Motor neuron (in vitro differentiated cells): ENCODE data around the gene GIPC3. TPM values are rescaled to one million over a fixed set of nuclear protein-coding genes. Genes with fewer than 3 reads are reported as not detected.

ENCODE experiments used
- ATAC-seq, 8 experiments: fragments of 200-7000 bp; cut with Tn5 transposase; replicated peaks in 6 of 8; 2 replicates each; pipeline ENCODE4 v1.8.0; 2021; ENCODE audit warnings: mild to moderate bottlenecking in 8 of 8, moderate library complexity in 8 of 8
- H3K27ac ChIP-seq, 2 donors: fragments of 250-450 bp; sonication (Bioruptor Pico); 2 replicates each; pipeline ENCODE4 v1.9.0; 2021; ENCODE audit warnings: antibody characterized with exemption in 2 of 2, mild to moderate bottlenecking in 2 of 2, moderate library complexity in 1 of 2
- H3K4me1 ChIP-seq, 2 donors: fragments of 250-450 bp; sonication (Bioruptor Pico); replicated peaks in 1 of 2; 2 replicates each; pipeline ENCODE4 v1.6.1; 2021; ENCODE audit warnings: antibody characterized with exemption in 2 of 2, mild to moderate bottlenecking in 2 of 2, moderate library complexity in 1 of 2
- H3K4me3 ChIP-seq, 5 donors: fragments of 250-450 bp; sonication (Bioruptor Pico); 2 replicates each; pipeline ENCODE4 v1.9.0; 2021; ENCODE audit warnings: antibody characterized with exemption in 5 of 5, mild to moderate bottlenecking in 5 of 5, moderate library complexity in 4 of 5
- WGBS, 10 experiments: fragments of 450-650 bp; shearing (Covaris generic); methylation state at CpG; one replicate each; pipeline ENCODE4 v1.0.0; 2022; 5-methylcytosine and 5-hydroxymethylcytosine counted together
- in situ Hi-C, 9 experiments: fragments of 400-800 bp; cut with MboI; loops; one replicate each; pipeline ENCODE4 v1.15.0; 2021; ENCODE audit warnings: low sequenced_read_pairs in 9 of 9, low pct_unique_long_range_greater_than_20kb in 2 of 9; ENCODE audit not compliant: unreplicated experiment in 9 of 9
- total RNA-seq, 8 experiments: library from RNA; unstranded; fragments of 300-600 nt; gene quantifications; 2 replicates each; pipeline versions ENCODE4 v1.2.3 to v1.2.4, GENCODE V29; 2022

GIPC3 gene
- total RNA-seq, 8 experiments from 2014 or later, result 0.05 to 0.84 (median 0.14) TPM; not detected in 1

GRCh38 chr19:3544742-3545668 is 40.3 kb upstream of the GIPC3 start:
- no peaks in the 10 kb centered on the region for H3K4me1 ChIP-seq
- no peak overlapping the region for H3K27ac ChIP-seq
- WGBS, 10 experiments, result 11 to 100% (median 100%) methylated on average over 1 to 4 of the region's 30 CpGs; no CpG with 5 or more reads in 5 of the 10 experiments
- peak; percentile 60 to 91 (median 78) for ATAC-seq
- no peak overlapping the region for H3K4me3 ChIP-seq
- in situ Hi-C loops, result no loop called here

GRCh38 chr19:3545669-3546034 is 39.6 kb upstream of the GIPC3 start:
- in situ Hi-C loops, result no loop called here
- H3K27ac ChIP-seq, result no peak overlapping the region
- WGBS, 10 experiments, result 53 to 100% (median 79%) methylated on average over 2 to 7 of the region's 10 CpGs; no CpG with 5 or more reads in 3 of the 10 experiments
- no peak overlapping the region for H3K4me3 ChIP-seq
- no peaks in the 10 kb centered on the region for H3K4me1 ChIP-seq
- ATAC-seq, result no peak

GRCh38 chr19:3546119-3546518 is 39.2 kb upstream of the GIPC3 start:
- no peak overlapping the region for H3K27ac ChIP-seq
- H3K4me3 ChIP-seq, result no peak overlapping the region
- in situ Hi-C loops, result no loop called here
- no peak for ATAC-seq
- no peaks in the 10 kb centered on the region for H3K4me1 ChIP-seq
- WGBS, 10 experiments, result 89 to 100% (median 100%) methylated on average over 1 to 8 of the region's 23 CpGs; no CpG with 5 or more reads in 7 of the 10 experiments

GRCh38 chr19:3547301-3547731 is 38.0 kb upstream of the GIPC3 start:
- WGBS, 10 experiments, result 90% methylated on average over 8 of the region's 15 CpGs; no CpG with 5 or more reads in 9 of the 10 experiments
- Histone ChIP-seq H3K27ac (no peak overlapping the region), H3K4me3 (no peak overlapping the region), H3K4me1 (no peaks in the 10 kb centered on the region)
- ATAC-seq, result peak in 2 of 8 experiments; percentile 12 to 32
- in situ Hi-C loops, result no loop called here

DNA sequence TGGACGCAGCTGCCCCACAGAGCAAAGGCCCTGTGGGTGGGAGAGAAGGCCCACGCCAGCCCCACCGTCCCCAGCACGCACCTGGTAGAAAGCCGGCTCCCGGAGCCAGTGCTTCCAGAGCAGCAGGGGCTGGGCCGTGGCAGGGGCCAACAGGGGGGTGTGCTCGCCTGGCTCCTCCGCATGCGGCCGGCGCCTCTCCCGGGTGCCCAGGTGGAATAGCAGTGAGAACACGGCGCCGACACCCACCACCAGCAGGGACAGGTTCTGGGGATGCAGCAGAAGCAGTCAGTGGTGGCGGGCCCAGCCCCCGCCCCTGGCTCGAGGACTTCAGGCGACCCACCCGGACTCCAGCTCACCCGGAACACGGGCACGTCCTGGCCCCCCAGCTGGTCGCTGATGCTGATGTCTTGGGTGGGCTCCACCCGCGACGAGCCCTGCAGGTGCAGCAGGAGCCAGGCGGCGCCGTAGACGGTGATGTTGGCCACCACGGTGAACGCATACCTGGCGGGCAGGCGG is 37.5 kb upstream of the GIPC3 start:
- no peak overlapping the region for H3K4me3 ChIP-seq
- H3K27ac ChIP-seq, result no peak overlapping the region
- WGBS, 10 experiments, result 94 to 96% methylated on average over 3 to 13 of the region's 36 CpGs; no CpG with 5 or more reads in 8 of the 10 experiments
- H3K4me1 ChIP-seq, result no peaks in the 10 kb centered on the region
- in situ Hi-C loops, result no loop called here
- ATAC-seq, result no peak

- no peak overlapping the region for H3K27ac ChIP-seq
- 40 to 90% (median 79%) methylated on average over 1 to 6 of the region's 14 CpGs; no CpG with 5 or more reads in 6 of the 10 experiments for WGBS, 10 experiments
- no peak for ATAC-seq
- in situ Hi-C loops, result no loop called here
- no peaks in the 10 kb centered on the region for H3K4me1 ChIP-seq
- H3K4me3 ChIP-seq, result no peak overlapping the region
Measured at GRCh38 chr19:3548606-3549005, 36.7 kb upstream of the GIPC3 start.

GRCh38 chr19:3549816-3550215 is 35.5 kb upstream of the GIPC3 start:
- H3K4me3 ChIP-seq, result no peak overlapping the region
- no peak overlapping the region for H3K27ac ChIP-seq
- in situ Hi-C loops, result loop anchor here in 1 of 9 experiments (25.0 kb wide), 1 partner anchor 162 kb away; the partner anchor contains the start of genes PIP5K1C and TJP3
- ATAC-seq, result no peak
- H3K4me1 ChIP-seq, result no peaks in the 10 kb centered on the region
- 63 to 100% (median 78%) methylated on average over 1 to 5 of the region's 10 CpGs; no CpG with 5 or more reads in 4 of the 10 experiments for WGBS, 10 experiments

DNA sequence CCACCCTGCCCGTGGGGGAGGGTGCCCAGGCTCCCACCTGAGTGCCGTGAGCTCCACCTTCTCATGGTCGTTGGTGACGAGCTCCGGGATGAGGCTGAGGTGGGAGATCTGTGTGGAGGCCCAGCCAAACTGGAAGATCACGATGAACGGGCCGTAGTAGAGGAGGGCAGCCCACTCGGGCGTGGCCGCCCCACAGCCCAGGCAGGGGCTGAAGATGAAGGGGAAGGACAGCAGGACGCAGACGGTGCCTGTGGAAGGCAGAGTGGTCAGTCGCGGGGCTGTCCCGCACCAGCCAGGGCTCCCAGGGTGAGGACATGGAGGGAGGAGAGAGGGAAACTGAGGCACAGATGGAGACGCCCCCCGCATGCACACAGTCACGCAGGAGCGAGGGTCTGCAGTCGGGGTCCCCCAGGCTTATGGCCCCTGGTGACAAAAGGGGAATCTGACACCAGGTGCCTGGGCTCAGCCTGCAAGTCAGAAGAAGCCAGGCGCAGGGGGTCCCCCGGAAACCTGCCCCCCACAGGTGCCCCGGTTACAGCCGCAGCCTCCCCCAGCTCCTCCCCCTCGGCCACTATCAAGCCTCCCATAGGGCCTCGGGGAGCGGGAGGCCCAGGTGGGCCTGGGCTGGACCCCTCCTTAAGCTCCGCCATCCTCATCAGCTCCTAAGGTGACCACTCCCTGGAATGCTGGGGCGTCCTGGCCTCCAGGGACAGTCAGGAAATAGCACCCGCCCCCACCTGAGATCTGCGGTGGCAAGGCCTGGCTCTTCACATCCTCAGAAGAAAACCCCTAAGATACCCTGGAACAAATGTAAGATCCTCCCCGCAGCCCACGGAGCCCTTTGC is 34.1 kb upstream of the GIPC3 start:
- Histone ChIP-seq H3K27ac (no peak overlapping the region), H3K4me1 (peaks cover 3% of the 10 kb centered on the region in 2 donors), H3K4me3 (no peak overlapping the region)
- 76 to 100% (median 94%) methylated on average over 1 to 3 of the region's 34 CpGs; no CpG with 5 or more reads in 7 of the 10 experiments for WGBS, 10 experiments
- ATAC-seq, result peak in 2 of 8 experiments; percentile 8 to 18
- in situ Hi-C loops, result loop anchor here in 1 of 9 experiments (25.0 kb wide), 1 partner anchor 161 kb away; the partner anchor contains the start of genes PIP5K1C and TJP3

DNA sequence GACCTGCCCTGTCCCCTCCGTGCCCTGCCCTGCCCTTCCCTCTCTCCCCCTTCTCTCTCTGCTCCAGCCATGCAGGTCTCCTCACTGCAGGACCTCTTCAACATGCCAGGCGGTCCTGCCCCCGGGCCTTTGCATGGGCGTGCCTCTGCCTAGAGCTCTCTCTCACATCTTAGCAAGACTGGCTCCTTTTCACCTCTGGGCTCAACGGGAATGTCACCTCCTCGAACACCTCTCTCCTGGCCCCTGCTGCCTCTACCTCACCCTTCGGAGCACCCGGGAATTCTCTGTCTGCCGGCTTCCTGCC is 33.5 kb upstream of the GIPC3 start:
- Histone ChIP-seq H3K4me3 (no peak overlapping the region), H3K27ac (no peak overlapping the region), H3K4me1 (peaks cover 5 to 6% of the 10 kb centered on the region in 2 donors)
- 33 to 100% (median 80%) methylated on average over 1 to 4 of the region's 9 CpGs; no CpG with 5 or more reads in 1 of the 10 experiments for WGBS, 10 experiments
- in situ Hi-C loops, result loop anchor here in 1 of 9 experiments (25.0 kb wide), 1 partner anchor 161 kb away; the partner anchor contains the start of genes PIP5K1C and TJP3
- no peak for ATAC-seq

DNA sequence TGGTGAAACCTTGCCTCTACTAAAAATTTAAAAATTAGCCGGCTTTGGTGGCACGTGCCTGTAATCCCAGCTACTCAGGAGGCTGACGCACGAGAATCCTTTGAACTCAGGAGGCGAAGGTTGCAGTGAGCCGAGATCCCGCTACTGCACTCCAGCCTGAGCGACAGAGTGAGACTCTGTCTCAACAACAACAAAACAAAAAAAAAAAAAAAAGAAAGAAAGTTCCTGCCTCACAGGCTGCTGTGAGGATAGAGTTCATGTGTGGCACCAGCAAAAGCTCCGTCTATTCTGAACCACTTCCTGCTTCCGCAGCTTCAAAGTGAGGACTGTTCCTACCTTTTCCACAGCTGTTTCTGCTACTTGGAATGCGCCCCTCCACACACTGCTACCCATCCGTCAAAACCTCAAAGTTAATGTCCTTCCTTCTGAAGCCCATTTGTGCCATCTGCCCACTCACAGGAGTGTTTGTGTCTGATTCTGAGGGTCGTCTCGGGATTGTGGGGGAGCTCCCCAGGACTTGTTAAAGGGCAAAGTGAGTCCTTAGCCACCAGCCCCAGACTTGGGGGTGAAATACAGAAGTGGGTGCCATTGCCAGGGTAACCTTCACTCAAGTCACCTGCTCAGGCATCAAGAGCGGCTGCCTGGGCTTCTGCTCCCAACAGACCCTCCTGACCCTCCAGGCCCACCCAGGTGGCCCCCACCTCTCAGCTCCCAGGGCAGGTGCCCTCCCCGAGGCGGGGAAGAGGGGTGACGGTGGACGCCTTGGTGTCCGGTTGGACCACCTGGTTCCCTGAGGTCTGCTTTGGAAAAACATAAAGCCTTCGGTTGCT is 30.8 kb upstream of the GIPC3 start:
- Histone ChIP-seq H3K27ac (no peak overlapping the region), H3K4me3 (no peak overlapping the region), H3K4me1 (peaks cover 5 to 9% of the 10 kb centered on the region in 2 donors)
- no peak for ATAC-seq
- 83 to 93% (median 88%) methylated on average over 5 to 14 of the region's 21 CpGs; no CpG with 5 or more reads in 1 of the 10 experiments for WGBS, 10 experiments
- in situ Hi-C loops, result loop anchor here in 1 of 9 experiments (25.0 kb wide), 1 partner anchor 158 kb away; the partner anchor contains the start of genes PIP5K1C and TJP3

DNA sequence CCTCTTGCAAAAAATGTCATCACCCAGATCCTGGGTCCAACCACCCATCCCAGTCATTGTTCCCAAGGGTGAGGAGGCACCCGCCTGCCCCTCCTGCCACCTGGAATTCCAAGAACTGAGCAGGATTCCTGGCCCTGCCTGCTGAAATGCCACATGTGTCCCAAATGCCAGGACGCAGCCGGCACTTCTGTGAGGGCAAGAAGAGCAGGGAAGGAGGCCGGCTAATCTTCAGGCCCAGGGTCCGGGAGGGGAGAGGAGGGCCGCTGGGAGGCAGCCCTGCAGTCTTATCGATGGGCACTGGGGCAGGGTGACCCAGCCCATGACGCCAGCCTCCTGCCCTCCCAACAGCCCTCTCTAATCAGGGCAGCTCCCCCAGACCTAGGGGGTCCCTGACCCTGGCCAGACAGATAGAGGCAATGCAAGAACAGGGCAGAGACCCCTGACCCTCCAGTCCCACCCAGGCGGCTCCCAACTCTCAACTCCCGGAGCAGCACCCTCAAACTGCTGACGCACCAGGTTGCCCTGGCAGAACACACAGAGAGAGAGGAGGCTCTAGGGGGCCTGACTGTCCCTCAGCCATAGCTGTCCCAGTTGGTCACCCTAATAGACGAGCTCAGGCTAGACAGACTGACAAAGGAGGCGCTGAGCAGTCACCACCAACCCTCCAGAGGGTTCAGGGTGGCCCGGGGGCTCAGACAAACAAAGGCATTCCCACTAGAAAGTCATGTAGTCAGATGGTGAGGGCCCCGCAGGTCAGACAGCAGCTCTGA is 29.4 kb upstream of the GIPC3 start:
- in situ Hi-C loops, result loop anchor here in 1 of 9 experiments (25.0 kb wide), 1 partner anchor 156 kb away; the partner anchor contains the start of genes PIP5K1C and TJP3
- H3K4me3 ChIP-seq, result peak overlapping the region in 3 of 5 donors; percentile 81 to 97 (median 83)
- 68 to 100% (median 90%) methylated on average over 2 to 6 of the region's 15 CpGs; no CpG with 5 or more reads in 2 of the 10 experiments for WGBS, 10 experiments
- no peak for ATAC-seq
- H3K4me1 ChIP-seq, result peaks cover 5 to 9% of the 10 kb centered on the region in 2 donors
- H3K27ac ChIP-seq, result no peak overlapping the region
